Measurements from ENCODE around the gene LTBP3. TPM values are rescaled to one million over a fixed set of nuclear protein-coding genes. Genes with fewer than 3 reads are reported as not detected.

Gene LTBP3
- total RNA-seq, 1 experiment from 2014 or later, result 10.6 TPM

GRCh38 chr11:65577756-65578109 is 19.6 kb upstream of the LTBP3 start:
- Histone ChIP-seq H2BK120ac (ENCODE audit: low read depth, low read length, poor library complexity, severe bottlenecking) (no peak overlapping the region), H3K23me2 (ENCODE audit: insufficient read length, low read depth, low read length, poor library complexity, severe bottlenecking) (peaks cover 8% of the 10 kb centered on the region), H3K23ac (ENCODE audit: insufficient read length, low read depth, low read length) (no peak overlapping the region), H3K56ac (ENCODE audit: insufficient read length, low read depth, low read length) (no peak overlapping the region), H4K91ac (ENCODE audit: insufficient read length, low read depth, low read length) (no peak overlapping the region), H2BK15ac (ENCODE audit: low read depth, low read length) (no peak overlapping the region), H4K8ac (replicated peaks; ENCODE audit: insufficient read length, low read depth, low read length) (no peak overlapping the region), H3K79me1 (ENCODE audit: insufficient read depth, low read depth, low read length, poor library complexity, severe bottlenecking) (no peaks in the 10 kb centered on the region), H2BK5ac (ENCODE audit: insufficient read length, low read length) (no peak overlapping the region), H4K5ac (ENCODE audit: insufficient read length, low read depth, low read length) (no peak overlapping the region), H3K27ac (ENCODE audit: insufficient read length, low read depth, low read length) (no peak overlapping the region), H3K9me3 (ENCODE audit: control insufficient read depth, low read depth, low read length) (no peaks in the 10 kb centered on the region), H2BK12ac (ENCODE audit: insufficient read length, low read depth, low read length) (no peak overlapping the region), H3K14ac (ENCODE audit: insufficient read depth, low read length) (no peak overlapping the region), H4K20me1 (ENCODE audit: control insufficient read depth, insufficient read depth, insufficient read length) (no peaks in the 10 kb centered on the region), H3K4me1 (ENCODE audit: insufficient read depth, low read length) (no peaks in the 10 kb centered on the region), H3K4ac (ENCODE audit: low read depth, low read length) (no peak overlapping the region), H2BK20ac (ENCODE audit: low read depth, low read length, poor library complexity, severe bottlenecking) (no peak overlapping the region), H3K79me2 (ENCODE audit: insufficient read depth, low read length) (no peaks in the 10 kb centered on the region), H3K27me3 (ENCODE audit: insufficient read depth, low read length) (peaks cover 8% of the 10 kb centered on the region; the same call in 1 of the 2 replicates), H2AFZ (ENCODE audit: low read length) (no peak overlapping the region), H3K4me2 (ENCODE audit: insufficient read depth, insufficient read length, low read length) (no peak overlapping the region), H3T11ph (ENCODE audit: low read length) (no peak overlapping the region), H3K18ac (ENCODE audit: insufficient read length, low read depth, low read length) (no peak overlapping the region), H2AK5ac (ENCODE audit: insufficient read length, low read length) (no peak overlapping the region), H3K9ac (ENCODE audit: extremely low read depth, insufficient read length, low read length) (no peak overlapping the region)
- Mint-ChIP-seq H3K9me3 (no peaks in the 10 kb centered on the region), H3K36me3 (ENCODE audit: insufficient read depth in 1 of 3, low read depth in 3 of 3) (peaks cover 2 to 7% (median 4%) of the 10 kb centered on the region in 3 experiments; a peak in 4 of 7 replicates), H3K4me1 (peaks cover 20 to 33% of the 10 kb centered on the region in 2 experiments), H3K27ac (no peak overlapping the region), H3K27me3 (ENCODE audit: low read depth) (peaks cover 31% of the 10 kb centered on the region), H3K4me3 (no peak overlapping the region)
- DNase-seq, result no peak
- no CpG with 5 or more reads among the region's 8 CpGs for WGBS (ENCODE audit: extremely low coverage, insufficient read length, low lambda C conversion rate)
- TF ChIP-seq, protein P1, sequence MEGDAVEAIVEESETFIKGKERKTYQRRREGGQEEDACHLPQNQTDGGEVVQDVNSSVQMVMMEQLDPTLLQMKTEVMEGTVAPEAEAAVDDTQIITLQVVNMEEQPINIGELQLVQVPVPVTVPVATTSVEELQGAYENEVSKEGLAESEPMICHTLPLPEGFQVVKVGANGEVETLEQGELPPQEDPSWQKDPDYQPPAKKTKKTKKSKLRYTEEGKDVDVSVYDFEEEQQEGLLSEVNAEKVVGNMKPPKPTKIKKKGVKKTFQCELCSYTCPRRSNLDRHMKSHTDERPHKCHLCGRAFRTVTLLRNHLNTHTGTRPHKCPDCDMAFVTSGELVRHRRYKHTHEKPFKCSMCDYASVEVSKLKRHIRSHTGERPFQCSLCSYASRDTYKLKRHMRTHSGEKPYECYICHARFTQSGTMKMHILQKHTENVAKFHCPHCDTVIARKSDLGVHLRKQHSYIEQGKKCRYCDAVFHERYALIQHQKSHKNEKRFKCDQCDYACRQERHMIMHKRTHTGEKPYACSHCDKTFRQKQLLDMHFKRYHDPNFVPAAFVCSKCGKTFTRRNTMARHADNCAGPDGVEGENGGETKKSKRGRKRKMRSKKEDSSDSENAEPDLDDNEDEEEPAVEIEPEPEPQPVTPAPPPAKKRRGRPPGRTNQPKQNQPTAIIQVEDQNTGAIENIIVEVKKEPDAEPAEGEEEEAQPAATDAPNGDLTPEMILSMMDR (conservative IDR thresholded peaks at IDR 0.05), result no peak

Measured in H9 (cell line).